NCI-H1417 (cell line): ENCODE measurements around the gene PGA5.

Experiments used
- DNase-seq, 3 experiments: peaks; one replicate each; lab custom pipeline; 2025; lab: John Stamatoyannopoulos, UW

The PGA5 gene

GRCh38 chr11:61294717-61295595 lies 54.0 kb downstream of the PGA5 start, which contains the start of gene VWCE:
TSS of gene VWCE (minus strand) at chr11:61295316. CDS start at chr11:61295037, 279 bp downstream.
- DNase-seq = peak; percentile 41 to 86 (median 80)

GRCh38 chr11:61295596-61295926 lies 54.6 kb downstream of the PGA5 start:
- peak in 1 of 3 experiments; percentile 37 for DNase-seq

GRCh38 chr11:61297341-61297740 lies 56.4 kb downstream of the PGA5 start:
- no peak for DNase-seq

DNA sequence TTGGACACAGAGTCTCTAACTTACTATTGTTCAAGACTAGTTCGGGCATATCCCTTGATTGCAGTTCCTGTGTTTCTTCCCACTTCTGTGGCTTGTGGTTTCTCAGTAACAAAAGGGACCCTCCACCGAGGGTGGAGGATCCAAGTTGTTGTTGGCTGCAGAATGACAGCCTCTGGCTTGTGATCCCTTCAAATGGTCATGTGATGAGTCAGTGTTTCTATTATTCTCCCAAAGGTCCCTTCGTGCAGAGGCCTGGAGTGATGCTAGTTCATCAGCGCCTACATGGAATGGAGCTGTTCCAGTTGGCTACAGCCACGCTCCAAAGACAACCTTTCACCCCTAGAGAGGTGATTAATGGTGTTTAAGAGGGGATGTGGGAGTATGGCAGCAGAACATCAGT lies 56.8 kb downstream of the PGA5 start:
- DNase-seq = peak in 1 of 3 experiments; percentile 30

GRCh38 chr11:61298663-61299244 lies 57.8 kb downstream of the PGA5 start:
- DNase-seq = no peak
